Kidney (tissue), 14 donors: ENCODE data around the gene VAC14. TPM values are rescaled to one million over a fixed set of nuclear protein-coding genes. Genes with fewer than 3 reads are reported as not detected.

Source experiments
- DNase-seq, 5 donors: peaks; one replicate each; pipeline ENCODE4 v3.0.0-alpha.2; 2013 to 2020
- FAIRE-seq: peaks from 2 replicates; lab custom pipeline; 2012; peaks lifted over from hg19 to GRCh38; lab: Jason Lieb, UNC
- H3K27ac ChIP-seq, 2 donors: one replicate each; pipeline ENCODE4 v1.7.0; 2013; ENCODE audit warnings: low read depth in 2 of 2, low read length in 2 of 2, inconsistent platforms in 1 of 2
- H3K27me3 ChIP-seq: one replicate; pipeline ENCODE4 v1.7.1; 2013; ENCODE audit warnings: low read length, inconsistent platforms; ENCODE audit not compliant: control insufficient read depth, insufficient read depth
- H3K36me3 ChIP-seq, 3 donors: one replicate each; pipeline versions ENCODE4 v1.7.0 to v1.7.1; 2013; ENCODE audit warnings: low read length in 3 of 3, control low read depth in 1 of 3, inconsistent platforms in 1 of 3; ENCODE audit not compliant: insufficient read depth in 3 of 3, control insufficient read depth in 2 of 3
- H3K4me1 ChIP-seq, 3 donors: one replicate each; pipeline versions ENCODE4 v1.7.0 to v1.7.1; 2013; ENCODE audit warnings: low read length in 3 of 3, inconsistent platforms in 1 of 3, low read depth in 1 of 3; ENCODE audit not compliant: control insufficient read depth in 2 of 3, insufficient read depth in 2 of 3
- H3K4me3 ChIP-seq, 3 donors: one replicate each; pipeline versions ENCODE4 v1.7.0 to v1.8.1; 2013; ENCODE audit warnings: low read length in 3 of 3, control low read depth in 1 of 3, inconsistent platforms in 1 of 3
- H3K9ac ChIP-seq, 3 donors: one replicate each; pipeline versions ENCODE4 v1.7.0 to v1.7.1; 2013; ENCODE audit warnings: low read length in 3 of 3, control low read depth in 1 of 3, inconsistent platforms in 1 of 3
- H3K9me3 ChIP-seq, 3 donors: one replicate each; pipeline versions ENCODE4 v1.7.0 to v1.7.1; 2013; ENCODE audit warnings: low read length in 3 of 3, control low read depth in 1 of 3, inconsistent platforms in 1 of 3; ENCODE audit not compliant: control insufficient read depth in 2 of 3, insufficient read depth in 1 of 3
- intact Hi-C: fragments of 100-400 bp; cut with DNase I; formaldehyde crosslinking; loops from one replicate; pipeline ENCODE4 v1.11.1; 2022
- polyA plus RNA-seq: library from polyadenylated mRNA; stranded (reverse); fragments of 350-450 nt; fragmentation: Illumina TruSeq; extraction: RNeasy Lipid Tissue Mini Kit (QIAGEN cat#74804); gene quantifications from one replicate; pipeline ENCODE4 v1.2.3, GENCODE V29; 2014; ENCODE audit warnings: low read depth, low replicate concordance; ENCODE audit not compliant: insufficient read depth
- total RNA-seq: library from RNA; stranded (reverse); fragmentation: NEBNext Ultra II Directional; extraction: Animal tissue kit (Norgen Biotek cat#: 25700); gene quantifications from one replicate; pipeline ENCODE4 v1.2.1, GENCODE V29; 2021
- TF ChIP-seq, protein P1 (sequence below): IDR thresholded peaks from 3 replicates; pipeline ENCODE4 v1.5.1; 2012; ENCODE audit warnings: mild to moderate bottlenecking, moderate library complexity, borderline replicate concordance; ENCODE audit not compliant: insufficient read depth; ENCODE audit errors: extremely low read depth
- donor health status: control.
- donor health status: control.
- donor health status: control.
- donor health status: control.
- donor health status: control.
- donor health status: DM: yes; HTN: yes; CAD: no.
- donor health status: Normal renal cell carcinoma (clear cell type).

Gene VAC14
- total and polyA plus RNA-seq, 2 donors from 2014 or later = 36.8 to 41.9 TPM

GRCh38 chr16:70729292-70729691, 71.7 kb downstream of the VAC14 start:
- no peak for FAIRE-seq

DNA sequence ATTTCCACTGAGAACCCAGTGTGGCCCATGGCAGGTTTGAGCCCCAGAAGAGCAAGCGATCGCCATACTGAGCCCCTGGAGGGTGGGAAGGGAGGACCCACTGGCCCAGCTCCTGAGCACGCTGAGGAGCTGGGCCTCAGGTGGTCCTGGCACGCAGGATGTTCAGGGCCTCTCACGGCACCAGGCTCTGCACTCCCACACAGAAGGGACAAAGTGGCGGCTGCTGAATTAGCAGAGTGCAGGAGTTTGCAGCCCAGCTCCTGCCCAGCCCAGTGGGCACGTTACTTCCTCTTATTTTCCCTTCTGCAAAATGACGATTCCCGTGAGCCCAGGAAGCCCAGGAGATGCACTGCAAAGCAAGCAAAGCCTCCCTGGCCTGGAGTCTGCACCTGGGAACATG, 72.8 kb downstream of the VAC14 start:
- Histone ChIP-seq H3K4me3 (no peak overlapping the region), H3K36me3 (peaks cover 0 to 9% (median 0%) of the 10 kb centered on the region in 3 donors), H3K27ac (no peak overlapping the region), H3K9me3 (no peaks in the 10 kb centered on the region), H3K27me3 (no peaks in the 10 kb centered on the region), H3K4me1 (peaks cover 0 to 30% (median 24%) of the 10 kb centered on the region in 3 donors), H3K9ac (no peak overlapping the region)
- DNase-seq (no peak), FAIRE-seq (no peak)
- intact Hi-C loops = no loop called here
- TF ChIP-seq, protein P1, sequence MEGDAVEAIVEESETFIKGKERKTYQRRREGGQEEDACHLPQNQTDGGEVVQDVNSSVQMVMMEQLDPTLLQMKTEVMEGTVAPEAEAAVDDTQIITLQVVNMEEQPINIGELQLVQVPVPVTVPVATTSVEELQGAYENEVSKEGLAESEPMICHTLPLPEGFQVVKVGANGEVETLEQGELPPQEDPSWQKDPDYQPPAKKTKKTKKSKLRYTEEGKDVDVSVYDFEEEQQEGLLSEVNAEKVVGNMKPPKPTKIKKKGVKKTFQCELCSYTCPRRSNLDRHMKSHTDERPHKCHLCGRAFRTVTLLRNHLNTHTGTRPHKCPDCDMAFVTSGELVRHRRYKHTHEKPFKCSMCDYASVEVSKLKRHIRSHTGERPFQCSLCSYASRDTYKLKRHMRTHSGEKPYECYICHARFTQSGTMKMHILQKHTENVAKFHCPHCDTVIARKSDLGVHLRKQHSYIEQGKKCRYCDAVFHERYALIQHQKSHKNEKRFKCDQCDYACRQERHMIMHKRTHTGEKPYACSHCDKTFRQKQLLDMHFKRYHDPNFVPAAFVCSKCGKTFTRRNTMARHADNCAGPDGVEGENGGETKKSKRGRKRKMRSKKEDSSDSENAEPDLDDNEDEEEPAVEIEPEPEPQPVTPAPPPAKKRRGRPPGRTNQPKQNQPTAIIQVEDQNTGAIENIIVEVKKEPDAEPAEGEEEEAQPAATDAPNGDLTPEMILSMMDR = no peak

More at GRCh38 chr16:70729292-70729691, 71.7 kb downstream of the VAC14 start:
- Histone ChIP-seq H3K4me3 (no peak overlapping the region), H3K27ac (no peak overlapping the region), H3K27me3 (no peaks in the 10 kb centered on the region), H3K4me1 (peaks cover 0 to 25% (median 19%) of the 10 kb centered on the region in 3 donors), H3K36me3 (peaks cover 0 to 9% (median 0%) of the 10 kb centered on the region in 3 donors), H3K9ac (no peak overlapping the region), H3K9me3 (no peaks in the 10 kb centered on the region)
- intact Hi-C loops = no loop called here
- TF ChIP-seq, protein P1 = no peak
- no peak for DNase-seq

DNA sequence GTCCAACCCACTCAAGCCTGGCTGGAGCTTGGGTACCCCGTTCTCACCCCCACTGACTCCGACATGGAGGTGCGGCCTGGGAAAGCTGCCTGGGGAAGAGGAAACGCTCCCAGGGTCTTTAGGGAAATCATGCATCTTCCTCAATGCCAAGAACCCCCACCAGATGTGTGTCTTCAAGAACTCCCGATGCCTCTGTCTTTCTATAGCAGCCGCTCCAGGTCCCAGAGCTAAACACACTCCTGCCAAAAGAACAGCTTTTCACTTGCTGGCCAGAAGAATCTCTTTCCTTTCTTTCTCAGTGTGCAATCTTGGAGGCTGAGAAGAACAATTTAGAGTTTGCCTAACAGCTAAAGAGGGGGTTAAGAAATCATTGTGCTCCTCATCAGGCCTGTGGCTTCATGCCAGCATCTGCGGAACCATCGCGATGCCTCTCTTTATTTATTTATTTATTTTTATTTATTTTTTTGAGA, 74.0 kb downstream of the VAC14 start:
- Histone ChIP-seq H3K36me3 (peaks cover 0 to 9% (median 0%) of the 10 kb centered on the region in 3 donors), H3K9ac (no peak overlapping the region), H3K9me3 (no peaks in the 10 kb centered on the region), H3K4me3 (no peak overlapping the region), H3K27me3 (no peaks in the 10 kb centered on the region), H3K27ac (peak overlapping the region in 1 of 2 donors; percentile 81), H3K4me1 (peaks cover 0 to 30% (median 24%) of the 10 kb centered on the region in 3 donors)
- FAIRE-seq (no peak), DNase-seq (peak in 1 of 5 donors; percentile 90)
- TF ChIP-seq, protein P1 = no peak
- intact Hi-C loops = no loop called here
